Glutamatergic neuron (in vitro differentiated cells): ENCODE data around the gene FBLN2. TPM values are rescaled to one million over a fixed set of nuclear protein-coding genes. Genes with fewer than 3 reads are reported as not detected.
A peak's percentile ranks its signal among the peaks of the same experiment; 100 is the strongest.

ENCODE experiments used
- DNase-seq: peaks from one replicate; pipeline ENCODE4 v3.0.0; 2022
- H3K27ac Mint-ChIP-seq: one replicate; pipeline ENCODE4 v1.8.0; 2020; ENCODE audit warnings: mild to moderate bottlenecking, mixed read lengths, inconsistent platforms; ENCODE audit not compliant: unreplicated experiment
- H3K27me3 Mint-ChIP-seq: one replicate; pipeline ENCODE4 v1.8.0; 2020; ENCODE audit warnings: mild to moderate bottlenecking, moderate library complexity, mixed read lengths, inconsistent platforms; ENCODE audit not compliant: unreplicated experiment
- H3K36me3 Mint-ChIP-seq: one replicate; pipeline ENCODE4 v1.8.0; 2020; ENCODE audit warnings: mild to moderate bottlenecking, mixed read lengths, inconsistent platforms; ENCODE audit not compliant: unreplicated experiment
- H3K4me1 Mint-ChIP-seq: one replicate; pipeline ENCODE4 v1.8.0; 2020; ENCODE audit warnings: mild to moderate bottlenecking, low read depth, mixed read lengths, inconsistent platforms; ENCODE audit not compliant: unreplicated experiment
- H3K4me3 Mint-ChIP-seq: one replicate; pipeline ENCODE4 v1.8.0; 2020; ENCODE audit warnings: mild to moderate bottlenecking, mixed read lengths, inconsistent platforms; ENCODE audit not compliant: unreplicated experiment
- H3K9me3 Mint-ChIP-seq: one replicate; pipeline ENCODE4 v1.8.0; 2020; ENCODE audit warnings: mild to moderate bottlenecking, moderate library complexity, mixed read lengths, inconsistent platforms; ENCODE audit not compliant: unreplicated experiment
- CTCF ChIP-seq: fragments of 200-600 bp; sonication (generic); IDR thresholded peaks from one replicate; pipeline ENCODE4 v1.5.0; 2021; ENCODE audit not compliant: partially characterized antibody, unreplicated experiment
- total RNA-seq: library from RNA; stranded (reverse); fragmentation: NEBNext Ultra II Directional; extraction: Animal tissue kit (Norgen Biotek cat#: 25700); gene quantifications from one replicate; pipeline ENCODE4 v1.2.1, GENCODE V29; 2021; ENCODE audit not compliant: unreplicated experiment

FBLN2 gene
- total RNA-seq, 1 donor from 2014 or later = 2.1 TPM

GRCh38 chr3:13536432-13536831, 12.5 kb upstream of the FBLN2 start:
- Mint-ChIP-seq H3K9me3 (peaks cover 14% of the 10 kb centered on the region), H3K4me1 (peaks cover 11% of the 10 kb centered on the region), H3K4me3 (no peak overlapping the region), H3K27ac (no peak overlapping the region), H3K36me3 (peaks cover 18% of the 10 kb centered on the region), H3K27me3 (peaks cover 20% of the 10 kb centered on the region)
- TF ChIP-seq CTCF = no peak
- no peak for DNase-seq

GRCh38 chr3:13536832-13537231, 12.1 kb upstream of the FBLN2 start:
- H3K27ac Mint-ChIP-seq = no peak overlapping the region
- H3K4me3 Mint-ChIP-seq = no peak overlapping the region
- H3K9me3 Mint-ChIP-seq = peaks cover 14% of the 10 kb centered on the region
- DNase-seq = peak; percentile 39
- H3K36me3 Mint-ChIP-seq = peaks cover 18% of the 10 kb centered on the region
- no peak for TF ChIP-seq CTCF
- H3K4me1 Mint-ChIP-seq = peaks cover 11% of the 10 kb centered on the region
- H3K27me3 Mint-ChIP-seq = peaks cover 20% of the 10 kb centered on the region

- Mint-ChIP-seq H3K27ac (no peak overlapping the region), H3K4me1 (peaks cover 11% of the 10 kb centered on the region), H3K36me3 (peaks cover 22% of the 10 kb centered on the region), H3K27me3 (peaks cover 20% of the 10 kb centered on the region), H3K4me3 (no peak overlapping the region), H3K9me3 (peaks cover 17% of the 10 kb centered on the region)
- DNase-seq = no peak
- no peak for TF ChIP-seq CTCF
Measured at GRCh38 chr3:13537244-13537908, 11.5 kb upstream of the FBLN2 start.

GRCh38 chr3:13537909-13538296, 11.0 kb upstream of the FBLN2 start:
- Mint-ChIP-seq H3K4me3 (no peak overlapping the region), H3K27ac (no peak overlapping the region), H3K9me3 (peaks cover 17% of the 10 kb centered on the region), H3K4me1 (peaks cover 11% of the 10 kb centered on the region), H3K36me3 (peaks cover 23% of the 10 kb centered on the region), H3K27me3 (peaks cover 20% of the 10 kb centered on the region)
- DNase-seq = no peak
- no peak for TF ChIP-seq CTCF

GRCh38 chr3:13538520-13539291, 10.2 kb upstream of the FBLN2 start:
- no peak for TF ChIP-seq CTCF
- Mint-ChIP-seq H3K36me3 (peaks cover 23% of the 10 kb centered on the region), H3K27ac (no peak overlapping the region), H3K27me3 (peaks cover 20% of the 10 kb centered on the region), H3K4me1 (peaks cover 11% of the 10 kb centered on the region), H3K9me3 (peaks cover 17% of the 10 kb centered on the region), H3K4me3 (no peak overlapping the region)
- no peak for DNase-seq
